C4-2B (cell line): Measurements from ENCODE around the gene DAD1.

Experiments used
- H3K27ac ChIP-seq: fragments of 450-650 bp; 2 replicates; pipeline ENCODE4 v1.5.1; 2017
- CTCF ChIP-seq: fragments of 450-650 bp; conservative IDR thresholded peaks from 2 replicates; pipeline ENCODE4 v1.5.1; 2017; ENCODE audit warnings: mild to moderate bottlenecking
- ZFX ChIP-seq: fragments of 450-650 bp; IDR thresholded peaks from 2 replicates; pipeline ENCODE4 v1.6.1; 2017

The DAD1 gene

GRCh38 chr14:22549981-22550673 lies 38.9 kb downstream of the DAD1 start:
- TF ChIP-seq ZFX = no peak
- no peak for TF ChIP-seq CTCF
- H3K27ac ChIP-seq = no peak overlapping the region

GRCh38 chr14:22549324-22549962 lies 39.6 kb downstream of the DAD1 start:
- H3K27ac ChIP-seq = no peak overlapping the region
- TF ChIP-seq CTCF (no peak), ZFX (no peak)

GRCh38 chr14:22547948-22548750 lies 40.9 kb downstream of the DAD1 start:
- TF ChIP-seq ZFX (no peak), CTCF (no peak)
- no peak overlapping the region for H3K27ac ChIP-seq

GRCh38 chr14:22547313-22547947 lies 41.6 kb downstream of the DAD1 start:
- H3K27ac ChIP-seq = no peak overlapping the region
- TF ChIP-seq CTCF (no peak), ZFX (no peak)

- no peak overlapping the region for H3K27ac ChIP-seq
- no peak for TF ChIP-seq ZFX
- no peak for TF ChIP-seq CTCF
Observed at GRCh38 chr14:22546722-22547071, 42.3 kb downstream of the DAD1 start.

GRCh38 chr14:22545842-22546721 lies 42.9 kb downstream of the DAD1 start:
- TF ChIP-seq ZFX (no peak), CTCF (no peak)
- H3K27ac ChIP-seq = no peak overlapping the region
